ENCODE data around the gene FAR1.
"Not testable (repeated sequence)": the region's sequence is repeated elsewhere in the genome, so short reads cannot be mapped to it uniquely, and the experiment has no call there.

FAR1 gene

DNA sequence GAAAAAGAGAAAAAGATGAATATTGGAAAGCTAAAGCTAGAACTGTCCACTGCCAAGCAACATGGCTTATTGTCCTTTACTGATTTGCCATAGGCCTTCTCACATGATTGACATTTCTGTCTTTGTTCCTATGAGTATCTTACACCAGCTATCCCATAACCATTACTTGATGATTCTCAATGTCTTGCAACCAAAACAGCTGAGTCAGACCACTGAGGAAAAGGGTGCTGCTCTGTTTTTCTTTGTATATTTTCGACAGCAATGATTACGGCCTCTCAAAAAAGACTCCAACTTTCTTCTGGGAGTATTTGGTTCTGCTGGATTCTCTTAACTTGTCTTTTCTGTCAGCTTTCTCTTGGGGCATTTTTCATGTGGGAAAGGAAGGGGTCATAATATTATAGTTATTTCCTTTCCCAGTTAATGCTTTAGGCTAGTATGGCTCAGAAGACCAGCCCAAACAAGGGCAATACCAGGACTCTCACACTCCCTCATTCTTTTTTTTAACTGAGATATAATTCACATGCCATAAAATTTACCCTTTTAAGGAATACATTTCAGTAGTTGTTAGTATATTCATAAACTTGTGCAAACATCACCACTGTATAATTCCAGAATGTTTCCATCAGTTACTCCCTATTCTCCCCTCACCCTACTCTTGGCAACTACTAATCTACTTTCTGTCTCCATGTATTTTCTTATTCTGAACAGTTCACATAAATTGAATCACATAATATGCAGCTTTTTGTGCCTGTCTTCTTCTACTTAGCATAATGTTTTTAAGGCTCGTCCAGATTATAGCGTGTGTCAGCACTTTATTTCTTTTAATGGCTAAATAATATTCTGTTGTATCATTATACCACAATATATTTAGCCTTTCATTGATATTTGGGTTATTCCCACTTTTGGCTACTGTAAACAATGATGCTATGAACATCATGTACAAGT lies 31.1 kb upstream of the FAR1 start:
- no peak for DNase-seq (ENCODE audit: low read depth)
- H3K4me3 ChIP-seq (ENCODE audit: low read length) = no peak overlapping the region
- TF ChIP-seq, protein P1, sequence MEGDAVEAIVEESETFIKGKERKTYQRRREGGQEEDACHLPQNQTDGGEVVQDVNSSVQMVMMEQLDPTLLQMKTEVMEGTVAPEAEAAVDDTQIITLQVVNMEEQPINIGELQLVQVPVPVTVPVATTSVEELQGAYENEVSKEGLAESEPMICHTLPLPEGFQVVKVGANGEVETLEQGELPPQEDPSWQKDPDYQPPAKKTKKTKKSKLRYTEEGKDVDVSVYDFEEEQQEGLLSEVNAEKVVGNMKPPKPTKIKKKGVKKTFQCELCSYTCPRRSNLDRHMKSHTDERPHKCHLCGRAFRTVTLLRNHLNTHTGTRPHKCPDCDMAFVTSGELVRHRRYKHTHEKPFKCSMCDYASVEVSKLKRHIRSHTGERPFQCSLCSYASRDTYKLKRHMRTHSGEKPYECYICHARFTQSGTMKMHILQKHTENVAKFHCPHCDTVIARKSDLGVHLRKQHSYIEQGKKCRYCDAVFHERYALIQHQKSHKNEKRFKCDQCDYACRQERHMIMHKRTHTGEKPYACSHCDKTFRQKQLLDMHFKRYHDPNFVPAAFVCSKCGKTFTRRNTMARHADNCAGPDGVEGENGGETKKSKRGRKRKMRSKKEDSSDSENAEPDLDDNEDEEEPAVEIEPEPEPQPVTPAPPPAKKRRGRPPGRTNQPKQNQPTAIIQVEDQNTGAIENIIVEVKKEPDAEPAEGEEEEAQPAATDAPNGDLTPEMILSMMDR (IDR thresholded peaks at IDR 0.05; ENCODE audit: insufficient read depth, low read depth, low read length, missing control alignments) = no peak

DNA sequence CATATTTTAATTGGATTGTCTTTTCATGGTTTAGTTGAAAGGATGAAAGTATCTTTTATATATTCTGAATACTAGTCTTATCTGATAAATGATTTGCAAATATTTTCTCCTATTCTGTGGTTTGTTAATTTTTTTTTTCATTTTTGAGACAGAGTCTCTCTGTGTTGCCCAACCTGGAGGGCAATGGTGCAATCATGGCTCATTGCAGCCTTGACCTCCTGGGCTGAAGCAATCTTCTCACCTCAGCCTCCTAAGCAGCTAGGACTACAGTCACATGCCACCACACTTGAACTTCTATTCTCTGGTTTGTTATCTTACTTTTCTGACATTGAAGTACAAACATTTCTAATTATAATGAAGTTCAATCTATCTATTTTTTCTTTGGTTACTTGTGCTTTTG lies 30.0 kb upstream of the FAR1 start:
- no peak overlapping the region for H3K4me3 ChIP-seq (ENCODE audit: low read length)
- DNase-seq (ENCODE audit: low read depth) = no peak
- TF ChIP-seq, protein P1 (IDR thresholded peaks at IDR 0.05; ENCODE audit: insufficient read depth, low read depth, low read length, missing control alignments) = no peak

DNA sequence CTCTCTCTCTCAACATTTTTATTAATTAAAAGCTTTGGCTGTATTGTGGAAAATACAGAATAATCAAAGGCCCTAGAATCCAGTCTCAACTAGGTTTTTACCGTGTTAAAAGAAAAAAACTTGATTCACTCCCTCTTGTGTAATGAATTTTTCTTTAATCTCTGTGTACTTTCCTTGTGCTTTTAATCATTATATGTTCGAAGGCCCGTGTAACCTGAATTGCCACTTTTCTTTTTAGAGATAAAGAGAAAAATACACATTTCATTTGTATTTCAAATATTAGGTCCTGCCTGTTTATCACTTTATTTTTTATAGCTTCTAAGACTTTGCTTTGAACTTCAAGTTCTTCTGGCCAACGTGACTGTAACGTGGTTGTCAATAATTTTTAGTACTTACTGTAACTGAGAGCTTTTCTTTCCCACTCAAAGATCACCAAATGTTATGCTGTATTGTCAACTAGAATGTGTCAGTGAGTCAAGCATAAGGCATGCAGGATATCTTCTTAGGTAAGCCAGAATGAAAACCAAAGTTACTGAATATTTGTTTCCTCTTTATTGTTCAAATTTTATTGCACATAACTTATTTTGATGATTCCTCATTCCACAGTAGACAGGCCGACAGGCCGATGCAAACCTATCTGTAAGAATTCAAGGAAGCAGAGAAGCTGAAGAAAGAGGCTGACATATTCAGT lies 23.3 kb upstream of the FAR1 start:
- DNase-seq (ENCODE audit: low read depth) = peak; percentile 60
- H3K4me3 ChIP-seq (ENCODE audit: low read length) = no peak overlapping the region
- TF ChIP-seq, protein P1 (IDR thresholded peaks at IDR 0.05; ENCODE audit: insufficient read depth, low read depth, low read length, missing control alignments) = no peak

DNA sequence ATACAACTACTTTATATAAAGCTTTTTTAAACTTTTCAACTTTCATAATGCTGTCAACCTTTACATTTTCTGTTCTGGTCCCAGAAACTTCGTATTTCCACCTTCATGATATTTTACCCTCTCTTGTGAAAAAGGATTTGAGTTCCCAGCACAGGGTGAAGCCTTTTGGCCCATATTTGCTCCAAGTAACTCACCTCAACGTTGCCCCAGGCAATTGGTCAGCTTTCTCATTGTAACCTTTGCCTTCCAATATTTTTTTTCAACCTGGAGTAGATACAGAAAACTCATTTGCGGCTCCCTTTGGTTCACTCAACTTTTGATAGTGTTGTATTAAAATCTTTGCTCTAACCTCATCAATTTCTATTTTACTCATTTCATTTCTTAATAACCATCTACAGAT lies 21.1 kb upstream of the FAR1 start:
- DNase-seq (ENCODE audit: low read depth) = no peak
- TF ChIP-seq, protein P1 (IDR thresholded peaks at IDR 0.05; ENCODE audit: insufficient read depth, low read depth, low read length, missing control alignments) = no peak
- no peak overlapping the region for H3K4me3 ChIP-seq (ENCODE audit: low read length)

DNA sequence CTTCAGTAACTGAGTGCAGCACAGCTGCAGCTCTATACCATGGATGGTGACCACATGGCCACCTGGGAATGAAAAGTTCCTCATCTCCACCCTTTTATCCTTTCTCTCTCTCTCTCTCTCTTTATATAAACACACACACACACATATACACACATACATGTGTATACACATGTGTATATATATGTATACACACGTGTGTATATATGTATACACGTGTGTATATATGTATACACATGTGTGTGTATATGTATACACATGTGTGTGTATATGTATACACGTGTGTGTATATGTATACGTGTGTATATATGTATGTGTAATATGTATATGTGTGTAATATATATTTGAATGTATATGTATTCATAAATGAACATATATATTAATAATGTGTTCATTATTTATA lies 18.8 kb upstream of the FAR1 start:
- no peak for DNase-seq (ENCODE audit: low read depth)
- TF ChIP-seq, protein P1 (IDR thresholded peaks at IDR 0.05; ENCODE audit: insufficient read depth, low read depth, low read length, missing control alignments) = no peak
- H3K4me3 ChIP-seq (ENCODE audit: low read length) = no peak overlapping the region

DNA sequence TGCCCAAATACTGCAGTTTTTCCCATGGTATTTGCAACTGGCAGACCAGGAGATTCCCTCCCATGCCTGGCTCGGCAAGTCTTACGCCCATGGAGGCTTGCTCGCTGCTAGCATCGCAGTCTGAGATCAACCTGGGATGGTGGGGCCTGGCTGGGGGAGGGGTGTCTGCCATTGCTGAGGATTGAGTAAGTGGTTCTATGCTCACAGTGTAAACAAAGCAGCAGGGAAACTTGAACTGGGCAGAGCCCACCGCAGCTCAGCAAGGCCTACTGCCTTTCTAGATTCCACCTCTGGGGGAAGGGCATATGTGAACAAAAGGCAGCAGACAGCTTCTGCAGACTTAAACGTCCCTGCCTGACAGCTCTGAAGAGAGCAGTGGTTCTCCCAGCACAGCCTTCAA lies 17.0 kb upstream of the FAR1 start:
- H3K4me3 ChIP-seq (ENCODE audit: low read length); DNase-seq (ENCODE audit: low read depth): not testable (repeated sequence)

DNA sequence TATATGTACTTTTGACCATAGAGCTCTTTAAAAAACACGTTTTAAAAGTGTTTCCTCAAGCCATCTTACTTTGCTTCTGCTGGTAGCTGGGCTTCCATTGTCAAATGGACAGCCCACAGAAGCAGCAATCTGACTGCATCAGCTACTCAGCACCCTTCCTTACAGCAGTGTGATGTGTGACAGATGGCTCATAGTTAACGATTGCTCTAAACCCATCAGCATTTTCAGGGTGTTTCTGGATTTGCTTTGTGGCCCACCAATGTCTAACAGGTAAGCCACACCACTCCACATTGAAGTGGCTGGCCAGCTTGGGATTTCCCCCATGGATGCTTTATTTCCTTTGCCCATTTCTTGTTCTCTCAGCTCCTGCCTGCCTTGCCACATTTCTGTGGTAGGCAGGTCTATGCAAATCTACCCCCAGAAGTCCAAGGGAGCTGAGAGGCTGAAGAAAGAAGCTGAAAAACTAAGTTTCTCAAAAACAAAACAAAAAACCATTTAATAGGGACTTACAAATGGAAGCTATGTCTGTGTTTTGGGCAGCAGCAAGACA lies 7.3 kb upstream of the FAR1 start:
- no peak overlapping the region for H3K4me3 ChIP-seq (ENCODE audit: low read length)
- TF ChIP-seq, protein P1 (IDR thresholded peaks at IDR 0.05; ENCODE audit: insufficient read depth, low read depth, low read length, missing control alignments) = no peak
- DNase-seq (ENCODE audit: low read depth) = no peak

Measured in epithelial cell of esophagus (primary cell).